ENCODE measurements around the gene DCN.

The DCN gene

GRCh38 chr12:91138337-91138920 is 44.2 kb downstream of the DCN start:
- DNase-seq (ENCODE audit: low read depth, low spot score), result no peak

- no peak for DNase-seq (ENCODE audit: low read depth, low spot score)
Measured at GRCh38 chr12:91133871-91134270, 48.7 kb downstream of the DCN start.

- no peak for DNase-seq (ENCODE audit: low read depth, low spot score)
Measured at GRCh38 chr12:91129662-91130362, 52.8 kb downstream of the DCN start.

GRCh38 chr12:91127751-91128150 is 54.9 kb downstream of the DCN start:
- DNase-seq (ENCODE audit: low read depth, low spot score), result no peak

- DNase-seq (ENCODE audit: low read depth, low spot score), result no peak
Measured at GRCh38 chr12:91127306-91127705, 55.3 kb downstream of the DCN start.

GRCh38 chr12:91126516-91126915 is 56.1 kb downstream of the DCN start:
- DNase-seq (ENCODE audit: low read depth, low spot score), result no peak

DNA sequence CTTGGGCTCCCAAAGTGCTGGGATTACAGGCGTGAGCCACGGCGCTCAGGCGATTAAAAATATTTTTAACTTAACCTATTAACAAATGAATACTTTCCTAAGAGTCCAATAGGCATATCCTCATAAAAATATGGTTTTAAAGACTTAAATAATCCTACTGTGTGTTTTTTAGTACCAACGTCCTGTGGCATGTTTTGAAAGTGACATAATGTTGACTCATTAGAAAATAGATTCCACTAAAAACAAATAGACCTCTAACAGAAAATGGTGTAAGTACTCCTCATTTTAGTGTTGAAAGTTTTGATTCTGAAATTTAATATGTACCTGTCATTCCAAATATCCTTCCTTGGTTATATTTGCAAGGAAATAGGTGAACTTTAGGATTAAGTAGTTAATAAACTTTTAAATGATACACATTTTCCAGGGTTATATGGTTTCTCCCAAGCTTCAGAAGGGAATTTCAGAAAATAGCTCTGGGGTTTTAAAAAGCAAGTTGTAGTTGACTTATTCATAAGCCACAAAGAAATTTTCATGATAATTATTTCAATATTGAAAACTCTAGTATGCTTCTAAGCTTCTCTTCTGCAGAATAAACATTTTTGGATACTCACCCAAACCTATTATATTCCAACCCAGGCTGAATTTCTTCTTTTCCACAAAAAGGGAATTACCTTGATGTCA is 59.2 kb downstream of the DCN start:
- DNase-seq (ENCODE audit: low read depth, low spot score), result no peak

DNA sequence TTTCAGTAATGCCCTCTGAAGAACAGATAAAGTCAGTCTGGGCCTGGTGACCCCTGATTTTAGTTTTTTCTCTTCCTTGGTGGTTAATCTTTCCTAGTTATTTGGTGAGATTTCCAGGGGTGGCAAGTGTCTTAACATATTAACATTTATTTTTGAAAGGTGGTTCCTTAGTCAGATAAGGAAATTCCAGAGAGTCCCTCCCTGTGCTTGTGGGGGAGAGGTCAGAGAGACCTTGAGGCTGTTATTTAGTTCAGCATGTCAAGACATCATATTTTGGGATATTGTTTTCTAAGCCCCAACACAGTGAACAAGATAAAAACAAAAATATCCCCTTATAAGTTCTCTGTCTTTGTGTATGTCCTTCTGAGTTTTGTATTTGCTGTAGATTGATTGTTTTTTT is 61.8 kb downstream of the DCN start:
- DNase-seq (ENCODE audit: low read depth, low spot score), result no peak

- no peak for DNase-seq (ENCODE audit: low read depth, low spot score)
Measured at GRCh38 chr12:91119089-91119488, 63.5 kb downstream of the DCN start.

DNA sequence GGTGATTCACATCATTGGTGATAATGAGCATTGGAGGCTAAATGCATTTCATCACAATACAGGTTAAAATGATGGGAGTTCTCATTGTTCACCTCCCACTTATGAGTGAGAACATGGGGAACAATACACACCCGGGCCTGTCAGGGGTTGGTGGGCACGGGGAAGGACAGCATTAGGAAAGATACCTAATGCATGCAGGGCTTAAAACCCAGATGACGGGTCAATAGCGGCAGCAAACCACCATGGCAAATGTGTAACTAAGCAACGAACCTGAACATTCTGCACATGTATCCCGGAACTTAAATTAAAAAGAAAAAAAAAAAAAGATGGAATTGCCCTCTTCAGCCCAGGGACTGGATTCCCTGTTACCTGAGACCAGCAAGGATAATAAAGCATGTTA is 69.0 kb downstream of the DCN start:
- DNase-seq (ENCODE audit: low read depth, low spot score), result no peak

- no peak for DNase-seq (ENCODE audit: low read depth, low spot score)
Measured at GRCh38 chr12:91111366-91112325, 71.0 kb downstream of the DCN start, which contains the start of gene LUM. Gene LUM (minus strand): TSS chr12:91111494. CDS start chr12:91108979, 2,515 bp downstream.

GRCh38 chr12:91110311-91110924 is 72.2 kb downstream of the DCN start:
- no peak for DNase-seq (ENCODE audit: low read depth, low spot score)

- DNase-seq (ENCODE audit: low read depth, low spot score), result no peak
Measured at GRCh38 chr12:91109581-91110310, 72.9 kb downstream of the DCN start.

GRCh38 chr12:91109148-91109564 is 73.5 kb downstream of the DCN start:
- no peak for DNase-seq (ENCODE audit: low read depth, low spot score)

- no peak for DNase-seq (ENCODE audit: low read depth, low spot score)
Measured at GRCh38 chr12:91108196-91108755, 74.3 kb downstream of the DCN start.

DNA sequence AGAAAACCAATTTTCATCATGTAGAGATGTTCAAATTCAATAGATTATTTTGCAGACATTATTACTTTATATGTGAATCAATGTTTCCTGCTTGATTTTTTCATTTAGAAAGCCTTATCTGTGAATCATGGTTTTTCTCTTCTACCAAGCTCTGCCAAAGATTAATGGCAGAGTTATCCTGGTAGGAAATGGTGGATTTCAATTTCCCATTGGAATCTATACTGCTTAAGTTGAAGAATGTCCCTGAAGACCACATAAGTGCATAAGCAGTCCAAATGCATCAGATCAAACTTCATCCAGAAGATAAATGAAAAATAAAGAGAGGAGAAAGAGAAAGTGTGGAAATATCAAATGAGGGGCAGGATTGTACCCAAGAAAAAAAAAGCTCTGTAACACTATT is 76.3 kb downstream of the DCN start:
- no peak for DNase-seq (ENCODE audit: low read depth, low spot score)

GRCh38 chr12:91105807-91106206 is 76.8 kb downstream of the DCN start:
- no peak for DNase-seq (ENCODE audit: low read depth, low spot score)

- DNase-seq (ENCODE audit: low read depth, low spot score), result no peak
Measured at GRCh38 chr12:91104812-91105466, 77.7 kb downstream of the DCN start.

DNA sequence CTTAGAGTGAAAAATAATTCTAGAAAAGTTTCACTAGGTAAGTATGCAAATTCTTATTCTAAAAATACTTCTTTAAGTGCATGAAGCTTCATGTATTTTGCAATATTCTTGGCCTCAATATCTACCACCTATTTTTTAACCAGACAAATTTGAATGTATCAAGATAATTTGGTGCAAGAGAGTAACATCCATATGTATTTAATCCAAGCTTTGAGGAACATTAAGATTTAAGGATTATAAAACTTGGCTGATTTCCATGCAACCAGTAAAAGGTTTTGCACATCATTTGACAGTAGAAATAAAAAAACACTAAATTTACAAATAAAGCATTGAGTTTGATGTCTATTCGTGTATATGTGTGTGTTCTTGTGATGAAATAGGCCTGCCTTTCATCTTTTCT is 79.0 kb downstream of the DCN start:
- no peak for DNase-seq (ENCODE audit: low read depth, low spot score)

- DNase-seq (ENCODE audit: low read depth, low spot score), result no peak
Measured at GRCh38 chr12:91103101-91103500, 79.5 kb downstream of the DCN start.

Measured in activated CD4-positive, CD25-positive, alpha-beta regulatory T cell treated with anti-CD3 and anti-CD28 coated beads, Interleukin-2, amount 50 U/mL, for 16 hours (primary cell).